Measurements from ENCODE around the gene RPRD1B.

RPRD1B gene

DNA sequence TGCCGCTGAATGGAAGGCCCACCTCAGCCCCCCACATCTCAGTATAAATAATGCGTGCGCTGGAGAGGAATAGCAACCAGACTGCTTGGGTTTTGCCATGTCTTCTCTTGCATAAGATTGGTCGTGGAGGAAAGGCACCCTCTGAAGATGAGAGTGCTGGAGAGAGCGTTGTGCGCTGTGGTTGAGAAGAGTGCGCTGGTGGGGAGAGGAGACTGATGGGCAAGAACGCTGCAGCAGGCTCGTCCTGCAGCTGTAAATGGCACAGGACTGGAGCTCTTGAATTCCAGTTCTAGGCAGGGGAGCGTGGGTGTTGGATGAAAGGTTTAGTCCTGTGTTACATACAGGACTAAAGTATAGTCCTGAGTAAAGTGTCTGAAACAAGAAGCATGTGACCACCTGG lies 51.5 kb downstream of the RPRD1B start:
- H3K4me3 ChIP-seq (ENCODE audit: control insufficient read depth, low read depth, low read length), result no peak overlapping the region
- no peak for DNase-seq (ENCODE audit: low read depth)
- TF ChIP-seq, protein P1, sequence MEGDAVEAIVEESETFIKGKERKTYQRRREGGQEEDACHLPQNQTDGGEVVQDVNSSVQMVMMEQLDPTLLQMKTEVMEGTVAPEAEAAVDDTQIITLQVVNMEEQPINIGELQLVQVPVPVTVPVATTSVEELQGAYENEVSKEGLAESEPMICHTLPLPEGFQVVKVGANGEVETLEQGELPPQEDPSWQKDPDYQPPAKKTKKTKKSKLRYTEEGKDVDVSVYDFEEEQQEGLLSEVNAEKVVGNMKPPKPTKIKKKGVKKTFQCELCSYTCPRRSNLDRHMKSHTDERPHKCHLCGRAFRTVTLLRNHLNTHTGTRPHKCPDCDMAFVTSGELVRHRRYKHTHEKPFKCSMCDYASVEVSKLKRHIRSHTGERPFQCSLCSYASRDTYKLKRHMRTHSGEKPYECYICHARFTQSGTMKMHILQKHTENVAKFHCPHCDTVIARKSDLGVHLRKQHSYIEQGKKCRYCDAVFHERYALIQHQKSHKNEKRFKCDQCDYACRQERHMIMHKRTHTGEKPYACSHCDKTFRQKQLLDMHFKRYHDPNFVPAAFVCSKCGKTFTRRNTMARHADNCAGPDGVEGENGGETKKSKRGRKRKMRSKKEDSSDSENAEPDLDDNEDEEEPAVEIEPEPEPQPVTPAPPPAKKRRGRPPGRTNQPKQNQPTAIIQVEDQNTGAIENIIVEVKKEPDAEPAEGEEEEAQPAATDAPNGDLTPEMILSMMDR (IDR thresholded peaks at IDR 0.05; ENCODE audit: control insufficient read depth, insufficient read depth, low read depth, low read length, missing control alignments), result no peak

DNA sequence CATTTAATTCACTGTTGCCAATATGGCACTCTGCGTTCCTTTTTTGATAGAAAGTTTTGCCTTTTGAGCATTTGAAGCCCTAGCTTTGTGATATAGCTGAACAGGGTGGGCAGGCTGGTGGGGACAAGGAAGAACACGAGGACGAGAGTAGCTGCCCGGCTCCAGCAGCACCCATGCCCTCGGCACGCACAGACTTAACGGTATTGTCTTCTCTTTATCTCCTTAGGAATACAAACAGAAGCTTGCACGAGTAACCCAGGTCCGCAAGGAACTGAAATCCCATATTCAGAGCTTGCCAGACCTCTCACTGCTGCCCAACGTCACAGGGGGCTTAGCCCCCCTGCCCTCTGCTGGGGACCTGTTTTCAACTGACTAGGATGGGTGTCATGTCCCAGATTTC lies 56.0 kb downstream of the RPRD1B start:
- no peak for DNase-seq (ENCODE audit: low read depth)
- no peak overlapping the region for H3K4me3 ChIP-seq (ENCODE audit: control insufficient read depth, low read depth, low read length)
- TF ChIP-seq, protein P1 (IDR thresholded peaks at IDR 0.05; ENCODE audit: control insufficient read depth, insufficient read depth, low read depth, low read length, missing control alignments), result no peak

DNA sequence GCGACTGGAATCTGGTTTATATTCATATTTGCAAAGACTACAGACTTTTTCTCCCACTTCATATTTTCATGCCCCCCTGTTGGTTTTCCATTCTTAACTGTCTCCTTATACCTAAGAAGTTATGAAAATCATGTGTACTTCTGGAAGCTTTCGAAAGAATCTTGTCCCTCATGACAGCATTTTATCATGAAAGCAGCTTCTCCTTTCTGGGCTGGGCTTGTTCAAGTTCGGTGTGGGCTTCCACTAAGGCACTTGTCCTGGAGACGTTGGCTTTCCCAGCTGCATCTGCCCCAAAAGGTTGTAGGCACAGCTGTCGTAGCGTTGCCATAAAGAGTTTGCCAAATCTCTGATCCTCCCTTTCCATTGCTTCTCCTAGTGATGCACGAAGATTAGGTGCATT lies 56.5 kb downstream of the RPRD1B start:
- TF ChIP-seq, protein P1 (IDR thresholded peaks at IDR 0.05; ENCODE audit: control insufficient read depth, insufficient read depth, low read depth, low read length, missing control alignments), result no peak
- DNase-seq (ENCODE audit: low read depth), result no peak

DNA sequence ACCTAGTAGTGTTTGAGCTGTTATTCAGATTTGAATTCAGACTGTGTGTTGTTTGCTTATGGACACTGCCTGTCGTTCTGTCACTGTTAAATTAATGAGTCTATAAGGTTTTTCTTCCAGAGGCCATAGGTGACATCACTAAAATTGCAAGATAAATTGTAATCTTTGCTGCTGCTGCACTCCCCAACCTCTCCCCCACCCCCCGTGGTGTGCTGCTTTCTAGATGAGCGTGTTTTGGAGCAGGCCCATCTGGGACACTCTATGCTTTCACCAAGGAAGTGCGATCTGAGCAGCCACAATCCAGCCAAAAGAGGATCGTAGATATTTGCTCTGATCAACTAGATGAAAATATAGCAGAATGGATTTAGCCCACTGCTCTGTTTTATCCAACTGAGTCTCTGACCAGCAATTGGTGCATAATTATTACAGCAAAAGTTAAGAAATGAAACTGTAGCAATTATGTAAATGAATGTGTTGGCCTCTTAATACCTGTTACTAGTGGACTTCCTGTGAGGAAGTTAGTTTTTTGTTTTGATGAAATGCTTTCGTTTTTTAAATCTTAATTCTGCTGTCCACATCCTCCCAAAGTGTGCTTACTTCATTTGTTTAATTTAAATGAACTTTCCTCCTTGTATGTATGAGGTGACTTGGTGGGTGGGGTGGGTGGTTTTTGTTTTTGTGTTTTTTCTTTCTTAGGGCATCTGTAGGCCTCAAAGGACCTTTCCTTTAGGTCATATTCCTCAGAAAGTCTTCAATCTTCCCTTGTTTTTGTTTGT lies 58.1 kb downstream of the RPRD1B start:
- no peak for DNase-seq (ENCODE audit: low read depth)
- no peak overlapping the region for H3K4me3 ChIP-seq (ENCODE audit: control insufficient read depth, low read depth, low read length)
- TF ChIP-seq, protein P1 (IDR thresholded peaks at IDR 0.05; ENCODE audit: control insufficient read depth, insufficient read depth, low read depth, low read length, missing control alignments), result no peak

More for the DNA sequence above, 56.5 kb downstream of the RPRD1B start:
- no peak overlapping the region for H3K4me3 ChIP-seq (ENCODE audit: control insufficient read depth, low read depth, low read length)

DNA sequence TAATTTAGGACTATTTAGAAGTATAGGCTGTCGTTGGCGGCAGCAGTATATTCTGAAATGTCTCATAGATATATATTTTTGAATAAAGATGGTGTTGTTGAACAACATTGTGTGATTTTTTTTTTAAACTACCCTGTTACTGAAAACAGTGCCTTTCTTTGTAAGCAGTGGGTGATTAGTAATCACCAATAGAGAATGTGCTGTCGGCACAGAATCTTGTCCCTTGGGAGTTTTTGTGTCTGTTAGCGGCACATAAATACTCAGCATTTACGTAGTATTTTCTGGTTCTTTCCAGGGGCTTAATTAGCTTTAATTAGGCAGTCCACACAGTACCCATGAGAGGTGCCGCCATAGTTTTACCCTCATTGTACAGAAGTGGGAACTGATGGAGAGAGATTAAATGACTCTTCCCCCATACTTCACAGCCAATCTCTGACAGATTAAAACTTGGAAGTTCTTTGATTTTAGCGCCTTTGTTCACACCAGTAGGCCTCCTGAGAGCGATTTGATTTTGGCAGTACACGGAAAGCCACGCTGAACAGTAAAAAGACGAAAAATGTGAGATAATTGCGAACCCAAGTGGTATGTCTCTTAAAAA lies 58.8 kb downstream of the RPRD1B start:
- no peak for DNase-seq (ENCODE audit: low read depth)
- H3K4me3 ChIP-seq (ENCODE audit: control insufficient read depth, low read depth, low read length), result no peak overlapping the region
- TF ChIP-seq, protein P1 (IDR thresholded peaks at IDR 0.05; ENCODE audit: control insufficient read depth, insufficient read depth, low read depth, low read length, missing control alignments), result no peak

DNA sequence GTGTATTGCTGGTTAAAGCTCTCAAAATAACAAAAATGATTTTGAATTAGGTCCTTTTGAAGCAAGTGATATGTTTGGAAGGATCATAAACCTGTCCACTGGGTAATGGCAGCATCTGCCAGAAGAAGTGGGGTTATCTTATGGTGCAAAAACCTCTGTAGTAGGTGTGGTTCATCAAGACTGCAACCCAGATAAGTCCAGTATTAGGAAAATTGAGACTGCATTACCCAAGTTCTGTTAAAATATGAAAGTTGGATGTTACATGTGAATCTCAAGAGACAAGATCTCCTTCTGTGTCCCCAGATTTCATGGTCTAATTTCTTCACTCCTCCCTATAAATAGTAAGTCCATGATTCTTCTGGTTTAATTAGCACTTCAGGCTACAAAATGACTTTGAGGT lies 59.4 kb downstream of the RPRD1B start:
- TF ChIP-seq, protein P1 (IDR thresholded peaks at IDR 0.05; ENCODE audit: control insufficient read depth, insufficient read depth, low read depth, low read length, missing control alignments), result no peak
- DNase-seq (ENCODE audit: low read depth), result no peak
- H3K4me3 ChIP-seq (ENCODE audit: control insufficient read depth, low read depth, low read length), result no peak overlapping the region

All from AG09309 (cell line).